C4-2B (cell line): Measurements from ENCODE around the gene SLC35F3.

Source experiments
- CTCF ChIP-seq: fragments of 450-650 bp; conservative IDR thresholded peaks from 2 replicates; pipeline ENCODE4 v1.5.1; 2017; ENCODE audit warnings: mild to moderate bottlenecking
- ZFX ChIP-seq: fragments of 450-650 bp; IDR thresholded peaks from 2 replicates; pipeline ENCODE4 v1.6.1; 2017

GRCh38 chr1:234214129-234214910 is 309.8 kb downstream of the SLC35F3 start:
- TF ChIP-seq CTCF (no peak), ZFX (no peak)
